Panc1 (cell line): Measurements from ENCODE around the gene EEF1A1. TPM values are rescaled to one million over a fixed set of nuclear protein-coding genes. Genes with fewer than 3 reads are reported as not detected.

Experiments used
- ATAC-seq: fragments of 200-7000 bp; cut with Tn5 transposase; 2 replicates; pipeline ENCODE4 v1.9.1; 2020; ENCODE audit warnings: mild to moderate bottlenecking, moderate library complexity
- BruUV-seq: library from RNA; stranded (reverse); fragments of 400-500 nt; replicated peaks from 2 replicates; lab custom pipeline; 2021; lab: Mats Ljungman, UMichigan
- CTCF ChIA-PET: fragments of 300-600 bp; sonication (Branson Sonifier 250); formaldehyde crosslinking; loops from one replicate; lab custom pipeline; 2022; ENCODE audit warnings: antibody characterized with exemption; lab: Charles Lee
- POLR2A ChIA-PET: fragments of 300-600 bp; sonication (Branson Sonifier 250); formaldehyde crosslinking; loops from one replicate; lab custom pipeline; 2022; ENCODE audit warnings: antibody characterized with exemption; lab: Charles Lee
- DNase-seq: peaks from one replicate; pipeline ENCODE4 v3.0.0-alpha.2; 2010; ENCODE audit warnings: low read depth, low spot score
- H3K27ac ChIP-seq: 2 replicates; pipeline ENCODE4 v1.5.1; 2011; ENCODE audit warnings: mild to moderate bottlenecking, low read length, inconsistent platforms
- H3K27me3 ChIP-seq: fragments of 200-500 bp; sonication (Bioruptor generic); 2 replicates; pipeline ENCODE4 v1.6.0; 2014; ENCODE audit warnings: low read length, inconsistent platforms; ENCODE audit not compliant: control insufficient read depth, insufficient read depth
- H3K36me3 ChIP-seq: fragments of 200-500 bp; sonication (Bioruptor generic); 2 replicates; pipeline ENCODE4 v1.5.1; 2014; ENCODE audit warnings: inconsistent platforms, mild to moderate bottlenecking, low read length, moderate library complexity; ENCODE audit not compliant: control insufficient read depth, insufficient read depth
- H3K4me1 ChIP-seq: 2 replicates; pipeline ENCODE4 v1.5.1; 2011; ENCODE audit warnings: inconsistent platforms, mild to moderate bottlenecking, low read length, moderate library complexity; ENCODE audit not compliant: control insufficient read depth, insufficient read depth
- H3K4me3 ChIP-seq, 2 experiments: 2 replicates each; pipeline ENCODE4 v1.5.1; 2011 to 2012; ENCODE audit warnings: low read depth in 2 of 2, low read length in 2 of 2, mild to moderate bottlenecking in 2 of 2, inconsistent platforms in 1 of 2, moderate library complexity in 1 of 2
- H3K9me3 ChIP-seq: fragments of 200-500 bp; sonication (Bioruptor generic); 2 replicates; pipeline ENCODE4 v1.5.1; 2014; ENCODE audit warnings: low read depth, mild to moderate bottlenecking, inconsistent platforms, low read length, moderate library complexity; ENCODE audit not compliant: control insufficient read depth, insufficient read depth
- CTCF ChIP-seq: fragments of 450-650 bp; IDR thresholded peaks from 2 replicates; pipeline ENCODE4 v1.5.1; 2017; ENCODE audit warnings: mild to moderate bottlenecking
- POLR2AphosphoS5 ChIP-seq: IDR thresholded peaks from 2 replicates; pipeline ENCODE4 v1.6.1; 2012; ENCODE audit warnings: mild to moderate bottlenecking, low read depth, low read length, moderate library complexity
- REST ChIP-seq, 2 experiments: IDR thresholded peaks; 2 replicates each; pipeline ENCODE4 v1.6.1; 2011 to 2012; ENCODE audit warnings: low read depth in 2 of 2, control low read depth in 1 of 2, low read length in 1 of 2, mild to moderate bottlenecking in 1 of 2, moderate library complexity in 1 of 2; ENCODE audit not compliant: insufficient read depth in 1 of 2
- SIN3A ChIP-seq: IDR thresholded peaks from 2 replicates; pipeline ENCODE4 v1.6.1; 2012; ENCODE audit warnings: low read depth, mild to moderate bottlenecking, low read length, moderate library complexity, borderline replicate concordance; ENCODE audit not compliant: insufficient read depth
- TCF7L2 ChIP-seq: IDR thresholded peaks from 2 replicates; pipeline ENCODE4 v1.6.1; 2011; ENCODE audit warnings: mild to moderate bottlenecking, low read depth, low read length, inconsistent platforms
- in situ Hi-C: cut with HindIII; loops from 2 replicates; pipeline ENCODE4 v1.10.0; 2016; ENCODE audit warnings: low sequenced_read_pairs, low pct_unique_long_range_greater_than_20kb
- intact Hi-C: fragments of 100-400 bp; cut with micrococcal nuclease; formaldehyde crosslinking; loops from one replicate; pipeline ENCODE4 v1.10.0; 2022; ENCODE audit not compliant: unreplicated experiment
- total RNA-seq: library from RNA; stranded (reverse); gene quantifications from one replicate; pipeline ENCODE4 v1.2.1, GENCODE V29; 2021; ENCODE audit not compliant: unreplicated experiment

The EEF1A1 gene
- total RNA-seq, 1 experiment from 2014 or later = 10,069 TPM

GRCh38 chr6:73484438-73484837, 36.4 kb downstream of the EEF1A1 start:
- peaks cover 21% of the 10 kb centered on the region for H3K36me3 ChIP-seq
- ChIA-PET CTCF (no interaction called here), POLR2A (interaction anchor here (0.7 kb wide), 1 partner anchor 23 kb away, joined by 8 read pairs; the partner anchor contains the start of gene MTO1)
- in situ Hi-C loops = loop anchor here (25.0 kb wide), 1 partner anchor 128 kb away; no protein-coding TSS in a partner anchor
- TF ChIP-seq TCF7L2 (no peak), CTCF (no peak), REST (IDR thresholded peaks at IDR 0.05; ENCODE audit: insufficient read depth in 1 of 2, low read depth in 2 of 2, low read length in 1 of 2) (no peak), POLR2AphosphoS5 (no peak), SIN3A (no peak)
- no peak for DNase-seq
- intact Hi-C loops = no loop called here
- no peak overlapping the region for H3K27ac ChIP-seq
- no peak overlapping the region for H3K4me3 ChIP-seq
- ATAC-seq = no peak
- no peaks in the 10 kb centered on the region for H3K4me1 ChIP-seq
- H3K27me3 ChIP-seq = no peaks in the 10 kb centered on the region
- no TSS peak for BruUV-seq
- H3K9me3 ChIP-seq = no peaks in the 10 kb centered on the region

GRCh38 chr6:73481969-73482368, 38.9 kb downstream of the EEF1A1 start:
- DNase-seq (no peak), ATAC-seq (no peak; the same call in 1 of the 2 replicates)
- in situ Hi-C loops = loop anchor here (25.0 kb wide), 1 partner anchor 130 kb away; no protein-coding TSS in a partner anchor
- H3K4me3 ChIP-seq = no peak overlapping the region
- TSS peak; percentile 7 for BruUV-seq
- H3K9me3 ChIP-seq = no peaks in the 10 kb centered on the region
- ChIA-PET POLR2A (no interaction called here), CTCF (no interaction called here)
- no peaks in the 10 kb centered on the region for H3K27me3 ChIP-seq
- H3K4me1 ChIP-seq = no peaks in the 10 kb centered on the region
- H3K27ac ChIP-seq = no peak overlapping the region
- TF ChIP-seq REST (IDR thresholded peaks at IDR 0.05; ENCODE audit: insufficient read depth in 1 of 2, low read depth in 2 of 2, low read length in 1 of 2) = no peak
- TF ChIP-seq SIN3A = no peak
- intact Hi-C loops = no loop called here
- H3K36me3 ChIP-seq = peaks cover 18% of the 10 kb centered on the region
